DLD1 (cell line): ENCODE measurements around the gene CPS1.

Experiments
- in situ Hi-C: cut with HindIII; loops from 2 replicates; pipeline ENCODE4 v1.10.0; 2017; ENCODE audit warnings: low sequenced_read_pairs

CPS1 gene

GRCh38 chr2:210599476-210599875 lies 43.1 kb downstream of the CPS1 start:
- in situ Hi-C loops, result no loop called here

DNA sequence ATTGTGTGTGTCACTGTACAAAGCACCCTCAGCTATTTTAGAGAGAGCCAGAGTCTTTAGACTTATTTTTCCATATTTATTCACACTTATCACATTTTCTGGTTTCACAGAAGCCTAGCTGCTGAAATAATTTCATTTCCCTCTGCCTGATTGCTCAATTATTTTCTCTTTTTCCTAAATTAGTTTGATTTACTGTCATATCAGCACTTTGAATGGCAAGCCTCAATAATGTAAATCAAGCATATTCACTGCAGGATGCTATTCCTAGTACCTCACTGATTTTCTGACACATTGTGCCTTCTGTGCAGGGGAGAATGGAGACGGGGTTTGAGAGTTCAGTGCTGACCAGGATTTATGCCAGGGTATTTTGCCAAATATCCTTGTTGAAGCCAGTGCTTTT lies 48.3 kb downstream of the CPS1 start:
- in situ Hi-C loops, result no loop called here

DNA sequence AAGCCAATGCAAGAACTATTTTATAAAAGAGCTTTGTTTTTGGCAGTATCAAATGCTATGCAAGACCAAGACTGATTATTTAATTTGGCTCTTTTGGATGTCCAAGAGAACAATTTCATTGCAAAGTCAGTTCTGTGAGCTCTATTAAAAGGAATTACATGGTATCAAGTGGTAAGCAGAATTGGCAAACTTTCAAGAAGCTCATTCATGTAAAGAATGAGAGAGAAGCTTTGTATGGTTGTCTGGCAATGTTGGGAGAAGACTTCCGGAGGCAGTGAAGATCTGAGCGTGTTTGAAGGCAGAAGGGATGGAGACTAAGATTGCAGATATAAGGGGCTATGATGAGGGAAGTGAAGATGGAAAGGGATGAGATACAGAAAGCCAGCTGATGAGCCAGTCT lies 49.6 kb downstream of the CPS1 start:
- in situ Hi-C loops, result no loop called here

DNA sequence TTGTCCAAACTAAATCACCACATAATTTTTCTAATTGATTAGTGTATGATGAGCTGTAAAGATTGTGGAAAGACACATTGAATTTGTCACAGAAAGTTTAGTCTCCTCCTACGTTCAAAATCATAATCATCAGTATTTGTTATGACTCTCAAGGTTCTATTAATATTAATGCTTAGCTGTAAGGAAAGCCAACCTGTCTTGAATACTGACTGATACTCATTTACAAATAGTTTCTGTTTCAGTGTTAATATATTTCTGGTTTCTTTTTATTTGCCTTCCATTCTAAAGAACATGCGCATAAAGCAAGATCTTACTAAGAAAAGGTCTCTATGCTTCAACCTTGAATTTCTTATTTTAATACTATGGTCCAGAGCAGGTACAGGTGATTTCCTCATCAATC lies 55.1 kb downstream of the CPS1 start:
- in situ Hi-C loops, result no loop called here

- in situ Hi-C loops, result no loop called here
Measured at GRCh38 chr2:210616074-210616473, 59.7 kb downstream of the CPS1 start.

- in situ Hi-C loops, result no loop called here
Measured at GRCh38 chr2:210617318-210617717, 60.9 kb downstream of the CPS1 start.

- in situ Hi-C loops, result no loop called here
Measured at GRCh38 chr2:210617732-210618330, 61.4 kb downstream of the CPS1 start.

DNA sequence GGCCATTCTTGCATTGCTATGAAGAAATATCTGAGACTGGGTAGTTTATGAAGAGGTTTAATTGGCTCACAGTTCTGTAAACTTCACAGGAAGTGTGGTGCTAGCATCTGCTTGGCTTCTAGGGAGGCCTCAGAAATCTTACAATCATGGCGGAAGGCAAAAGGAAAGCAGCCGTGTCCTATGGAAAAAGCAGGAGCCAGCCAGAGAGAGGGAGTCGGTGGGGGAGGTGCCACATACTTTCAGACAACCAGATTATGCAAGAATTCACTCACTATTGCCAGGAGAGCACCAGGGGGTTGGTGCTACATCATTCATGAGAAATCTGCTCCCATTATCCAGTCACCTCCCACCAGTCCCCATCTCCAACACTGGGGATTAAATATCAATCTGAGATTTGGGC lies 64.1 kb downstream of the CPS1 start:
- in situ Hi-C loops, result no loop called here

- in situ Hi-C loops, result no loop called here
Measured at GRCh38 chr2:210623506-210623905, 67.1 kb downstream of the CPS1 start.

DNA sequence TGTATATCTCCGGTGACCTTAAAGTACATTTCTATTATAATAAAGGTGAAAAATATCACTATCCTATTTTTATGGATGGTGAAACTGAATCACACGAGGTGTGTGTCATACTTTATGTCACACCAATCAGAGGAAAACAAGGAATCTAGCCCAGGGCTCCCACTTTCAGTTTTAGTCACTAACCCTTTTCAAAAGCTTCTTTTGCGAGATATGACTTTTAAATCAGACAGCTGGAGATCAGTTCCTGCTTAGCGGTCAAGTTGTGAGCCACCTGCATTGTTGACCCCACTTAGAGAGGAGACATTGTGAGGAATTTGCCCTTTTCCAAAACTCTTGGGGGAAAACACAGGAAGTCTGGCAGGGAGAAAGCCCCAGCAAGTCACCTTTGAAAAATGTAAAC lies 70.5 kb downstream of the CPS1 start:
- in situ Hi-C loops, result no loop called here

- in situ Hi-C loops, result no loop called here
Measured at GRCh38 chr2:210630873-210631560, 74.6 kb downstream of the CPS1 start.

DNA sequence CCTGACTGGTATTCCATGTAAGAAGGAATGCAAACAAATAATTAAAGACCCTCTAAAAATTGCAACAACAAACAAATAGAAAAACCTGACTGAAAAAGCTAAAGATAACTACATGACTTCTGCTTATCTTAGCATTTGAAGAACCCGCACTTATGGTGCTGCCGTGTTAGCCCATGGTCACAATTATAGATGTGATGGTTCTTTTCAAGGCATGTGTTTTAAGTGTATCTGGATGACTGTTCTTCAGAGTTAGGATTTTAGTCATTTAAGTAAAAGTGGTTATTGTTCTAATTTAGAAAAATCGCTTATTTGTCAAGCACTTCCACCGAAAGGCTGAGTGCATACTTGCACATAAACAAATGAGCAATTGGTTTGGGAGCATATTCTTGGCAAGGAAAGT lies 77.3 kb downstream of the CPS1 start:
- in situ Hi-C loops, result no loop called here

GRCh38 chr2:210635257-210635656 lies 78.9 kb downstream of the CPS1 start:
- in situ Hi-C loops, result no loop called here

- in situ Hi-C loops, result no loop called here
Measured at GRCh38 chr2:210642333-210642732, 85.9 kb downstream of the CPS1 start.

GRCh38 chr2:210647151-210647550 lies 90.8 kb downstream of the CPS1 start:
- in situ Hi-C loops, result no loop called here

- in situ Hi-C loops, result no loop called here
Measured at GRCh38 chr2:210654091-210654490, 97.7 kb downstream of the CPS1 start.

DNA sequence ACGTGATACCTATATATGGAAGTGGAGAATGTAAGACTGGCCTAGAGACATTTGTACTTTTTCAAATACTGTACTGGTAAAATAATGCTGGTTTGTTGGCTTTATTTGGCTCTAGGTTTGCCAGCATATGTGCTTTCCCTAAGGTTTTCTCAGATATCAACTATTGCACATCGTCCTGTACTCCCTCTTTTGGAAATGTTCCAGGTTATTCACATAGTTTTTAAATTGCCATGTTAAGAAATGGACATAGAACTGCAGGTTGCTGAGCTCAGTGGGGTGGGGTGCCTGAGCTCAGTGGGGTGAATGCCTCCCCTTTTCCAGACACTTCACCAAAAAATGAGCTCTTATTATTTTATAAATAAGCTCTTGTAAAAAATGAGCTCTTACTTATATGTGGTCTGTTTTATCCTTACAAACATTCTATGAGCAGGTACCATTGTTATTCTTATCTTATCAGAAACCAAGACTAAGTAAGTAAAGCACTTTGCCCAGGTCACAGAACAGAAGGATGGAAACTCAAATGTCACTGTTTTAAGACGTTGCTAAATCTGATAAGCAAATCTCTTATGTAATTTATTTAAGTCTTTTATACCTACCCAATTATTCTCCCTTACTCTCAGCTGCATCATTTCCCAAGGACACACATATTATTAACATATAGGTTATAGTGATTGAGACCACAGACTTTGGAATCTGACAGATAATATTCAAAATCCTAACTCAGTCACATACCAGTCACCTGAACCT lies 99.0 kb downstream of the CPS1 start:
- in situ Hi-C loops, result no loop called here

GRCh38 chr2:210657874-210658273 lies 101.5 kb downstream of the CPS1 start:
- in situ Hi-C loops, result no loop called here

- in situ Hi-C loops, result no loop called here
Measured at GRCh38 chr2:210660751-210661150, 104.4 kb downstream of the CPS1 start.

DNA sequence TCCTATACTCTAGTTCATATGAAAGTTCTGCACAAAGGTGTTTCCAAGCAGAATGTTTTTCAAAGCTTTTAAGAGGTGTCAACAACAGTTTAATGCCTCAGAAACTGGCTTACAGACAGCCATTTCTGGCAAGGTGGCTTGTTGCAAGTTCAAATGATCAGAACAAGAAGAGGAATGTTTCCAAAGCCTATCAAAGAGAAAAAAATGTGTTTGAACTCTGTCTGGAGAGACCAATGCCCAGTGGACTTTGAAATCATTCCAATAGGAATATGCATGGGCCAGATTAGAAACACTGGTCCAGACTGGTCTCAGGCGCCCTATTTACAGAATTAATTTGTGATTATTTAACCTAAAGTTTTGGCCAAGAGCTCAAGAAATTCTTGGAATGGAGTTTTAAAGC lies 106.2 kb downstream of the CPS1 start:
- in situ Hi-C loops, result no loop called here

DNA sequence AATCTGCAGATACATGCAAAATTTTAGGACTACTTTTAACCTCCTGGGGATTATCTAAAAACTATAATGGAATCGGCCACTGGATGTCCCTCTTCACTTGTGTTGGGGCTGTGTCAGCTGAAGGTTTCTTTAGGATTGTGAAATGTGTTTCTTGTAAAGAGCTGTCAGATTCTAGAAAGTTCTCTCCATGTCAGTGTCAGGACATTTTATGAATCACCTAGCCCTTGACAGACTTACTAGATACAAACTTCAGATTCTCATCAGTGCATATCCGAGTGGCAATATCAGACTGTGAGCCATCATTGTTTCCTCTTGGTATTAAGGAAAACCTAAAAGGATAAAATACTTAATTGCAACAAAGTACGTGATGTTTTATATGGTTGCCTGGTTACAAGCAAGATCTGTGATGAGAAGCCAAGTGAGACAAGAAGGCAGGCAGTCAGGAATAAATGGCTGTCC lies 107.3 kb downstream of the CPS1 start:
- in situ Hi-C loops, result no loop called here

- in situ Hi-C loops, result no loop called here
Measured at GRCh38 chr2:210667711-210668110, 111.3 kb downstream of the CPS1 start.
